GM12892 (cell line): ENCODE measurements around the gene SPATA46. TPM values are rescaled to one million over a fixed set of nuclear protein-coding genes. Genes with fewer than 3 reads are reported as not detected.
"Not testable (repeated sequence)": the region's sequence is repeated elsewhere in the genome, so short reads cannot be mapped to it uniquely, and the experiment has no call there.

Source experiments
- DNase-seq: peaks from one replicate; pipeline ENCODE4 v3.0.0; 2011; ENCODE audit not compliant: insufficient read length
- FAIRE-seq: peaks from 2 replicates; lab custom pipeline; 2011; peaks lifted over from hg19 to GRCh38; lab: Jason Lieb, UNC
- POLR2A ChIP-seq: IDR thresholded peaks from 2 replicates; pipeline ENCODE4 v1.6.1; 2011; ENCODE audit warnings: low read depth, low read length, control low read depth
- POLR2AphosphoS5 ChIP-seq: IDR thresholded peaks from 2 replicates; pipeline ENCODE4 v1.6.1; 2011; ENCODE audit warnings: low read depth, low read length, control low read depth
- TAF1 ChIP-seq: IDR thresholded peaks from 2 replicates; pipeline ENCODE4 v1.6.1; 2011; ENCODE audit warnings: low read depth, mild to moderate bottlenecking, control low read depth, low read length, borderline replicate concordance
- polyA plus RNA-seq: library from polyadenylated mRNA; unstranded; fragments of >200 nt; gene quantifications from one replicate; pipeline ENCODE4 v1.2.1, GENCODE V29; 2012; ENCODE audit warnings: missing spikeins, inconsistent platforms; ENCODE audit not compliant: missing spikeins

The SPATA46 gene
- not detected for polyA plus RNA-seq

- no peak for TF ChIP-seq TAF1
- no peak for TF ChIP-seq POLR2A
- TF ChIP-seq POLR2AphosphoS5, result no peak
- FAIRE-seq (no peak), DNase-seq (no peak)
These were observed at the start of gene SPATA46 for GRCh38 chr1:162376691-162377090. TSS of gene SPATA46 (minus strand) at chr1:162376854. CDS start at chr1:162376790, 64 bp downstream.

GRCh38 chr1:162422662-162423375 lies 46.2 kb upstream of the SPATA46 start:
- FAIRE-seq, result no peak
- TF ChIP-seq POLR2AphosphoS5, result no peak
- TF ChIP-seq POLR2A, result no peak
- TF ChIP-seq TAF1, result no peak
- DNase-seq, result no peak

GRCh38 chr1:162421258-162422164 lies 44.9 kb upstream of the SPATA46 start:
- FAIRE-seq (no peak), DNase-seq (no peak)
- no peak for TF ChIP-seq POLR2A
- TF ChIP-seq POLR2AphosphoS5, result no peak
- no peak for TF ChIP-seq TAF1

GRCh38 chr1:162420120-162420519 lies 43.5 kb upstream of the SPATA46 start:
- FAIRE-seq (peak; percentile 14), DNase-seq (no peak)
- TF ChIP-seq POLR2A, result no peak
- TF ChIP-seq TAF1, result no peak

GRCh38 chr1:162419450-162419931 lies 42.8 kb upstream of the SPATA46 start:
- FAIRE-seq, DNase-seq: not testable (repeated sequence)

- not testable (repeated sequence) for DNase-seq, FAIRE-seq
These were observed 41.9 kb upstream of the SPATA46 start for GRCh38 chr1:162418584-162418983.

GRCh38 chr1:162417650-162418049 lies 41.0 kb upstream of the SPATA46 start:
- FAIRE-seq (no peak), DNase-seq (no peak)
- TF ChIP-seq POLR2A, result no peak
- no peak for TF ChIP-seq POLR2AphosphoS5
- no peak for TF ChIP-seq TAF1

- TF ChIP-seq POLR2A (no peak), POLR2AphosphoS5 (no peak), TAF1 (no peak)
- DNase-seq (no peak), FAIRE-seq (peak; percentile 33)
These were observed 40.3 kb upstream of the SPATA46 start for GRCh38 chr1:162416909-162417308.

GRCh38 chr1:162416215-162416614 lies 39.6 kb upstream of the SPATA46 start:
- FAIRE-seq (no peak), DNase-seq (no peak)
- no peak for TF ChIP-seq POLR2AphosphoS5
- TF ChIP-seq TAF1, result no peak
- TF ChIP-seq POLR2A, result no peak

- no peak for DNase-seq
- no peak for TF ChIP-seq POLR2A
- TF ChIP-seq POLR2AphosphoS5, result no peak
- no peak for TF ChIP-seq TAF1
- no peak for FAIRE-seq
These were observed 35.3 kb upstream of the SPATA46 start, which contains the start of gene SH2D1B for GRCh38 chr1:162412002-162412401. TSS of gene SH2D1B (minus strand) at chr1:162412136. CDS start at chr1:162412016, 120 bp downstream.

GRCh38 chr1:162407539-162407938 lies 30.9 kb upstream of the SPATA46 start:
- DNase-seq (no peak), FAIRE-seq (no peak)
- no peak for TF ChIP-seq POLR2AphosphoS5
- no peak for TF ChIP-seq TAF1
- no peak for TF ChIP-seq POLR2A
